Neural progenitor cell (in vitro differentiated cells): ENCODE measurements around the gene C10orf71.

Experiments
- CTCF ChIP-seq: fragments of 200-600 bp; sonication (generic); IDR thresholded peaks from 2 replicates; pipeline ENCODE4 v1.5.1; 2017; ENCODE audit warnings: antibody characterized with exemption, mild to moderate bottlenecking
- EZH2 ChIP-seq: fragments of 200-600 bp; sonication (generic); IDR thresholded peaks from 2 replicates; pipeline ENCODE4 v1.6.1; 2017; ENCODE audit warnings: antibody characterized with exemption, mild to moderate bottlenecking, moderate library complexity

- TF ChIP-seq CTCF (no peak), EZH2 (no peak)
Measured at GRCh38 chr10:49313501-49314070, 14.6 kb downstream of the C10orf71 start.
